Mammary epithelial cell (primary cell): ENCODE measurements around the gene HIBCH.

ENCODE experiments used
- EZH2 ChIP-seq: IDR thresholded peaks from 2 replicates; pipeline ENCODE4 v1.6.1; 2012; ENCODE audit warnings: low read length, inconsistent platforms, borderline replicate concordance
- TF ChIP-seq, protein P1 (sequence below), 2 donors: IDR thresholded peaks in 1 of 2; conservative IDR thresholded peaks in 1 of 2; 2 replicates each; pipeline ENCODE4 v1.5.1; 2011 to 2012; ENCODE audit warnings: inconsistent platforms in 2 of 2, low read length in 2 of 2, mild to moderate bottlenecking in 2 of 2, control low read depth in 1 of 2, low read depth in 1 of 2; ENCODE audit not compliant: insufficient read depth in 1 of 2; ENCODE audit errors: extremely low read depth in 1 of 2

DNA sequence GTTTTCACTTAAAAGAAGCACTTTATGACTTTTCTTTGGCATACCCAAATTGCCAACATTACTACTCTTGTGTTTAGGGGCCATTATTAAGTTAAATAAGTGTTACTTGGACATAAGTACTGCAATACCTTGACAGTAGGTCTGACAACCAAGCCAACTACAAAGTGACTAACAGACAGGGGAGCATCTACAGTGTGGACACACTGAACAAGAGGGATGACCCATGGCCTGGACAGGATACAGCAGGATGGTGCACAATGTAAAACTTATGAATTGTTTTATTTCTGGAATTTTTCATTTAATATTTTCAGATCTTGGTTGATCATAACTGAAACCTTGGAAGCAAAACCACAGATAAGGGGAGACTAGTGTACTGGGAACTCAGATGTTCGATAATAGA is 19.8 kb upstream of the HIBCH start:
- TF ChIP-seq, protein P1, sequence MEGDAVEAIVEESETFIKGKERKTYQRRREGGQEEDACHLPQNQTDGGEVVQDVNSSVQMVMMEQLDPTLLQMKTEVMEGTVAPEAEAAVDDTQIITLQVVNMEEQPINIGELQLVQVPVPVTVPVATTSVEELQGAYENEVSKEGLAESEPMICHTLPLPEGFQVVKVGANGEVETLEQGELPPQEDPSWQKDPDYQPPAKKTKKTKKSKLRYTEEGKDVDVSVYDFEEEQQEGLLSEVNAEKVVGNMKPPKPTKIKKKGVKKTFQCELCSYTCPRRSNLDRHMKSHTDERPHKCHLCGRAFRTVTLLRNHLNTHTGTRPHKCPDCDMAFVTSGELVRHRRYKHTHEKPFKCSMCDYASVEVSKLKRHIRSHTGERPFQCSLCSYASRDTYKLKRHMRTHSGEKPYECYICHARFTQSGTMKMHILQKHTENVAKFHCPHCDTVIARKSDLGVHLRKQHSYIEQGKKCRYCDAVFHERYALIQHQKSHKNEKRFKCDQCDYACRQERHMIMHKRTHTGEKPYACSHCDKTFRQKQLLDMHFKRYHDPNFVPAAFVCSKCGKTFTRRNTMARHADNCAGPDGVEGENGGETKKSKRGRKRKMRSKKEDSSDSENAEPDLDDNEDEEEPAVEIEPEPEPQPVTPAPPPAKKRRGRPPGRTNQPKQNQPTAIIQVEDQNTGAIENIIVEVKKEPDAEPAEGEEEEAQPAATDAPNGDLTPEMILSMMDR (conservative IDR thresholded peaks at IDR 0.05 in 1 of 2, IDR thresholded peaks at IDR 0.05 in 1 of 2; ENCODE audit: extremely low read depth in 1 of 2, insufficient read depth in 1 of 2, low read depth in 1 of 2, low read length in 2 of 2), result no peak
- TF ChIP-seq EZH2, result no peak
